NCI-H748 (cell line): Measurements from ENCODE around the gene TPPP3.
A peak's percentile ranks its signal among the peaks of the same experiment; 100 is the strongest.

Experiments used
- DNase-seq: peaks from one replicate; lab custom pipeline; 2025; ENCODE audit not compliant: unreplicated experiment; lab: John Stamatoyannopoulos, UW

Gene TPPP3

DNA sequence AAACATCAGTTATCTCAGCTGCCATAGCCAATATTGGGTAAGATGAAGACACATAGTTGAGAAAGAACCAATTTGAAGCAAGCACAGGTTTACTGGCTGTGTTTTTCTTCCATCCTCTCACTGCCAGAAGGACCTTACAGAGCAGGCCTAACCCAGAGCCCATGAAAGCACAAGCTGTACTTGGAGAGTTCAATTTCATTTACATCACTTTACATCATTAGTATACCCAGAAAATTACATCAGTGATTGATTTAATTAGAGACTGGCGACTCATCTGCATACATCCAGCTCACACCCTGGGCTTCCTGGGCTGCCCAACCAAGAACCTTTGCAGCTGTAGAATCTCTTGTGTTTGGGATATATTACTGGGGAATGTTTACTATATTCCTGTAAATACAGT, 43.0 kb downstream of the TPPP3 start:
- DNase-seq, result no peak

DNA sequence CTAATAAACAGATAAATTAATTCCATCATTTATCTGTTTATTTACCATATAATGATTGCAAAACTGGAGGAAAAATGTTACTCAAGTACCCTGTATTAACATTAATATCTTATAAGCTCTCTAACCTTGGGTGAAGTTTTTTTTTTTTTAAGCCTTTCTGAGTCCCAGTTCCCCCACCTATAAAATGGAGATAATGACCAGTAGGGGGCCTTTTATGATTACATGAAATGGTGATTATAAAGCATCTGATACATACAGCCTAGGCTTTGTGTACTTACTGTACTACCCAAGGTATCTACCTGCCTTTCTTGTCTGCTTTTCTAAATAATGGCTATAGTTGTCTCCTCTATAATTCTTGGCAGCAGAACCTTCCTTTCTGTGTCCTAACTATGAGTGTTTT, 44.1 kb downstream of the TPPP3 start:
- DNase-seq, result peak; percentile 16

- DNase-seq, result no peak
These were observed 47.0 kb downstream of the TPPP3 start for GRCh38 chr16:67346341-67346740.

DNA sequence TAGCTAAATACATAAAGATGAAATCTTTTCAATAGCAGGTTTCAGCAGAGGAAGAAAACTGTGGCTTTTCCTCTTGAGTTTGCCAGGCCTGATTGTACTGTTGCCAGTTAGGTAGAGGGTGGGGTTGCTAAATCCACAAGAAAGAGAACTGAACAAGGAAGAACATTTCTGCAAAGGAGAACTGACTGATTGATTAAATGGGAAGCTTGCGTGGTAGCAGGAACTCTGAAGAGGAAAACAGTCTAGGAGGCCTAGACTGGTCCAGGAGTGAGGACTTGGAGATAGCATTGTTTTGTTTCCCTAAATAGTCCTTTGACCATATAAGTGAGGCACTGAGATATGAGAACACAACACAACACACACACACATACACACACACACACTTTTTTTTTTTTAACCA, 47.9 kb downstream of the TPPP3 start:
- DNase-seq, result no peak

DNA sequence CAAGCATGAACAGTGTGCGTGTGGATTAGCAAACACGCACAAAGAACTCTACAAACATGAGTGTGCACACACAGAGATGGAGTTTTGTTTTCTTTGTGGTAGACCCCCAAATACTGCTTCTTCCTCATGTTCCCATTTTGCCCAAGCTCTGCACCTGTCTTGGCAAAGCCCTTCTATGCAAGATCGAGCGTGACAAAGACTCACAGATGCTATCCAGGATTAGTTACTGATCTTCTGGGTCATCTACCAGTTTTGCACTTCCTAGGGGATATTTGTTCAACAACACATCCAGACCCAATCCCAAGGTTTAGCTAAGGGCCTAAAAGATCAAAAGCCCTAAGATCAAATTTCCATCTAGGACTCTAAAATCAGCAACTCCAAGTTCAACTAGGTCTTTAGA, 50.7 kb downstream of the TPPP3 start:
- DNase-seq, result no peak

DNA sequence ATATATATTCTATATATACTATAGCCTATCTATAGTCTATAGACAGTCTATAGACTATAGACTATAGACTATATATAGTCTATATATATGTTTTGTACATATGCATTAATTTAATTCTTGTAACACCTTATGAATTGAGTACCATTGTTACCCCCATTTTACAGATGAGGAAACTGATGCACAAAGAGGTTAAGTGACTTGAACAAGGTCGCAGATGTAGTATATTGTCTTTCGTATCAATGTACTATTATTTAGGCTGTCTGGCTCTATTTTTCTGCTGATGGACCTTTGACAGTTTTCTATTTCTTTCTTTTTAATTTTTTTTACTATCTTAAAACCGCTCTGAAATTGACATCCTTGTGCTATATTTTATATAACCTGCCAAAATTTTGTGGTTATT, 52.0 kb downstream of the TPPP3 start:
- no peak for DNase-seq
